GM21529 (cell line): ENCODE data around the gene FANCL.
"Not testable (repeated sequence)": the region's sequence is repeated elsewhere in the genome, so short reads cannot be mapped to it uniquely, and the experiment has no call there.

ENCODE experiments used
- ATAC-seq: cut with Tn5 transposase; IDR thresholded peaks from one replicate; pipeline ENCODE4 v1.9.1; 2021; ENCODE audit not compliant: unreplicated experiment

The FANCL gene

DNA sequence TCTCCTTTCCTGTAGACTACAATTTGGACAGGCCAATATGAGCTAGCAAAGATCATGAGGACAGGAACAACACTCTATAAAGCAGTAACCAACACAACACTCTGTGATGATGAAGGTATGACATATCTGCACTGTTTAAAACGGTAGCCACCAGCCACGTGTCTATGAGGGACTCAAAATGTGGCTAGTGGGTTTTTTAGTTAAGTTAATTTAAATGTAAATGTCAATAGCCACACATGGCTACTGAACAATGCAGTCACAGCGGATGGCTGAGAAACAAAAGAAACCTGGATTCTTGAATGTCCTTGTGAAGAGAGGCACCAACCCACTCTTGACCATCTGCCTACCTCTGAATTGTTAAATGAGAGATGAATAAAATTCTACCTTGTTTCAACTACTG is 33.9 kb downstream of the FANCL start:
- ATAC-seq: no peak

DNA sequence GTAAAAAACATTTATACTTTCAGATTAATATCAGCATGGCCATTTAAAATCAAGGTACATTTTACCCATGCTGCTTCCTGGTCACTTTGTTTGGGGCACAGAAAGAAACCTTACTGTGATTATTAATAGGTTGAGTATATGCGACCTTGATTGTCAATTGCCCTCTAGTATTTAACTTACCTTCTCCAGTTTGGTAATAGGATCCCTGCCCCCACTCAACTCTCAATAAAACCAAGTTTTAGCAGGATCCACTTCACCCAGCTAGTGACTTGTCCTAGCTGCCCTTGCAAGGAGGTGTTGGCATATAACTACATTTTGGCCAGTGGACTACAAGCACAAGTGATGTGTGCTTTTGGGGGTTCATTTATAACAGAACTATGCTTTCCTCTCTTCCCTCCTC is 34.3 kb downstream of the FANCL start:
- ATAC-seq: no peak

DNA sequence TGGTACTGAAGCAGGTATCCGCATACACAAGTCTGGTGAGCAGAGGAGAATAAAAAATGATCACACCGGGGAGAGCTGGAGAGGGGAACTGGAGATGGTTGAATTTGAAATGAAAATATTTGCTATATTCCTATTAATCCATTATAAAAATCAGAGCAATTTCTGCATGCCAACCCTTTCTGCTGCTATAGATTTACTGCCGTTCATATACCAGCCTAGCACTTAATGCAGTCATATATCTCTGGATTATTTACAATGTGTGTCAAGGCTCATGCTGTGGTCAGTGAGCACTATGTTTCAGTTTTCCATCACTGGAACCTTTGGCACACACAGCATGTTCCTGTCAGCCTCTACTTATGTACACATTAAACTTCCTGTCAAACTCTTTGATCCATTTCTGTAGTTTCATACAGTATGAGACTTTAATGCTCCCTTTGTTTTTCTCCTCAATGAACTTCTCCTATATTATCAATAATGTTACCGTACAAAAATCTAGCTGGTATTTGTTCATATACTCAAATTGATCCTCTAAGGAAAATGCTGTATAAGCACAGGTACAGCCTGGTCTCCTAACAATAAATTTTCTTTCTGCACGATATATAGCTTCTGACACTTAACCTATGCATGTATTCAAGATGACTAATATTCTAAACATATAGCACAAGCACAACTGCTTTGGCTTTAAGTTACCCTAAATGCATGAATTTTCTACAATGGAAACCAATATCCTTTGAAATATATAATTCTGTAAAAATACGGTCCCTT is 36.7 kb downstream of the FANCL start:
- no peak for ATAC-seq

DNA sequence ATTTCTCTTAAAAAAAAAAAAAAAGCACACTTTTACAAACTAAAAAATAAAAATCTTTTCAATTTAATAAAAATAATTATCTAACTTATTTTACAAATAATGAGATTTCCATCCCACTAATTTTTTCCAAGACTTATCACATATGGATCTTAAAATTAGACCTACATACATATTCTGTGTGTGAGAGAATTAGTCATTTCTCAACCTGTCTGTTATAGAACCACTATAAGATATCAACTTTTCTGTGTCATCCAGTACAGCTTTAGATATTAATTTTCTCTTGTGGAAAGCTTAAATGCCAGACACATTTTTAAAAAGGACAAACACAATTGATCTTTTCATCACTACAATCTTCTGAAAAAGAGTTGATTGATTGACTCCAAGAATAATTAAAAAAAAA is 38.1 kb downstream of the FANCL start:
- no peak for ATAC-seq

DNA sequence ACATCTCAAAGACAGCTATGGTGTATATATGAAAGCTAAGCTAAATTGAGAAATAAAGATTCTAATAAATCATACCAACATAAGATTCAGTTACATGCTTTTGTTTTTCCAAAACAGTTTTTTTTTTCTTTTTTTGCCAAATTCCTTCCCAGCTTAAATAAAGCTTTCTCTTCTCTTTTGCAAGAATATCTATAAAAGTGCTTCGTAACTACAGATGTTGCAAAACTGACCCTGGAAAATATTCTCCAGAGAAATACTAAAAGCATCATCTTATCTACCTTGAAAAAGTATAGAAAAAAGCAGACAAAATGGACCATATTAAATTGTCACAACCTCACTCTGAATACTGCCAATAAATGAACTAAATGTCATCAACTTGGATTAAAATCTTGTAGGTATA is 38.7 kb downstream of the FANCL start:
- no peak for ATAC-seq

DNA sequence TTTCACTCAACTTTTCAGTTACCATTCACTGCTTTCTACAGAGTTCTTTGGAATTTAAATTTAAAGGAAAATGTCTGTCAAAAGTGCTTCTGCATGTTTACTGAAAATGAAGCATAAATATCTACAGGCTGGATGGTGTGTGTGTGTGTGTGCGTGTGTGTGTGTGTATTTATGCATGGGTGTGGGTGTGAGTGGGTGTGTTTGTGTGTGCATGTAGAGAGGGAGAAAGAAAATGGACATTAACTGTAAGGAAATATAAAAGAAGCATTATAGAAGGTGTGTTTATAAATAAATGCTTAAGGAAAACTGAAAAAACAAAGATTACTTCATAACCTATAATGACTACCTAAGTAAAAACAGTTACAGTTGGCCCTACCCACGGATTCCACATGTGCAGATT is 43.2 kb downstream of the FANCL start:
- no peak for ATAC-seq

DNA sequence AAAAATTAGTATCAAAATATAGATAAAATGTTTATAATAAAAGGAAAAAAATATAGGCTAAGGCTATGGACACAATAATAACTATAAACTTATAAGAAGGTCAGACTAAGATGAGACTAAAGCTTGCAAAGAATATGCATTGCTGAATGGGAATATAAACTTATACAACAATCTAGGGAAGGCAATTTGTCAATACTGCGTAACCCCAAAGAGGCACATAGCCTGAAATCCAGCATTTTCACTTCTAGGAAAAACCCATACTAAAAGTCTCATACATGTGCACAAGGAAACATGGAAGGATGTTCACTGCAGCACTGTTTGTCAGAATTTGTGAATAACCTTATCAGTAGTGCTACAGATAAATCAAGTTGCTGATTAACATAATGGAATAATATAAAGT is 45.5 kb downstream of the FANCL start:
- ATAC-seq: no peak

DNA sequence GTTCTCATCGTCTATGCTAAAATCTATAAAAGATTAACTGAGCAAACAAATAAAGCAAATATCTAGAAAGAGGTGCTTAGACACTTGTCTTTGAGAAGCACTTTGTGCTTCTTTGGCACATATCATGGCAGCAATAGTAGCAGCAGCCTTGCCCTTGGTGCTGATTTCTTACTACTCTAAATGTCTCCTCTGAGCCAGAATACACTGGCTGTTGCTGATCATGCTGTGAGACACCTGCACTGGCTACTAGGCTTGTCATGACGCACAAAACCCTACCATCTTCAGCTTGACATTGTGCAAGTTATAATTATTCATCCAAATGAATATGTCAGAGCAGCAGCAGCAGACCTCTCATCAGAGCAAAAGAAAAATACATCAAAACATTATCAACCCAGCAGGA is 46.7 kb downstream of the FANCL start:
- ATAC-seq: no peak

DNA sequence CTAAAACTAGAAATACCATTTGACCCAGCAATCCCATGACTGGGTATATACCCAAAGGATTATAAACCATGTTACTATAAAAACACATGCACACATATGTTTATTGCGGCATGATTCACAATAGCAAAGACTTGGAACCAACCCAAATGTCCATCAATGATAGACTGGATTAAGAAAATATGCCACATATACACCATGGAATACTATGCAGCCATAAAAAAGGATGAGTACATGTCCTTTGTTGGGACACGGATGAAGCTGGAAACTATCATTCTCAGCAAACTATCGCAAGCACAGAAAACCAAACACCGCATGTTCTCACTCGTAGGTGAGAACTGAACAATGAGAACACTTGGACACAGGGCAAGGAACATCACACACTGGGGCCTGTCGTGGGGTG is 54.1 kb downstream of the FANCL start:
- not testable (repeated sequence) for ATAC-seq

DNA sequence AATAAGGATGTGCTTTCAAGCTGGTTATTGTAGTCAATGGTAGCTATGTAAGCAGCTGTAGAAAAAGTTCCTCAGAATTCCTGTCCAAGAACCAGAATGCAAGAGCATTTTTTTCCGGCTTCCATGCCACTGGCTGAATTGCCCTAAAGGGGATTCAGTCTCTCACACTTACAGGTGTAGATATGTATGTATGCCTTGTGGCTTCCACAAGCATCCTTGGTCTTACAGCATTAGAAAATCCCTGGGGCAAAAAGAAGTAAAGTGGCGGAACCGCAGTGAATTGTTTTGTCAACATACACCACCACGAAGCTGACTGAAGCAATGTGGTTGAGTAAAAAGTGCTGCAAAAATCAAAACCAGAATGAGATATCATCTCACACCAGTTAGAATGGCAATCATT is 54.6 kb downstream of the FANCL start:
- ATAC-seq: no peak

DNA sequence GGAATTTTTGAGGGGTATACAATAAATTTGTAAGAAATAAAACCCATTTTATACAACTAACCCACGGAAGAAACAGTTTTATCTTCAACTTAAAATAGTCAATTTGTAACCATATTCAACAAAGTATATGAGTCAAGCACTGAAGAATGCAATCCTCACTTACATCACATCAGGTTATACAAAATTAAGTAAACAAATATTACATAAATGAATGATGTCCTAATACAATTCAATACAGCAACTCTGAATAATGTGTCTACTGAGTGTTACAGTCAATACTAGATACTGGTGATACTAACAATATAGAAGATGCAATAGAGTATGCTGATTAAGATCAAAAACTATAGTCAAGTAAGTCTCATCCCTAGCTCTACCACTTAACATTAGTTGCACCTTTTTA is 58.6 kb downstream of the FANCL start:
- ATAC-seq: no peak

DNA sequence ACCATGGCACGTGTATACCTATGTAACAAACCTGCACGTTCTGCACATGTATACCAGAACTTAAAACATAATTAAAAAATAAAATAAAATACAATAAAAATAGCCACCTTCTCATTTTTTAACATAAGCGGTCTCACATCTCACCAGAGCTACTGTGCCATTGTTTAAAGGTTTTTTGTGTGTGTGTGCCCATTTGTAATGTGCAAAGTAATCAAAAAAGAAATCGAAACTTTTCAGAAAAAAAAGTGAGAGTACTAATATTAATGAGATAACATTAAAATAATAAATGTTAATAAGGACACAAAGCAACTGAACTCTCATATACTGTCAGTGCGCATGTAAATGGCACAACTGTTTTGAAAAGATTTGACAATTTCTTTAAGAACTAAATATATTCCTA is 60.5 kb downstream of the FANCL start:
- no peak for ATAC-seq

DNA sequence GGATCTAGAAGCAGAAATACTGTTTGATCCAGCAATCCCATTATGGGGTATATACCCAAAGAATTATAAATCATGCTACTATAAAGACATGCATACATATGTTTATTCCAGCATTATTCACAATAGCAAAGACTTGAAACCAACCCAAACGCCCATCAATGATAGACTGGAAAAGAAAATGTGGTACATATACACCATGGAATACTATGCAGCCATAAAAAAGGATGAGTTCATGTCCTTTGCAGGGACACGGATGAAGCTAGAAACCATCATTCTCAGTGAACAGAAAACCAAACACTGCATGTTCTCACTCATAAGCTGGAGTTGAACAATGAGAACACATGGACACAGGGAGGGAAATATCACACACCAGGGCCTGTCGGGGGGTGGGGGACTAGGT is 61.0 kb downstream of the FANCL start:
- ATAC-seq: not testable (repeated sequence)

DNA sequence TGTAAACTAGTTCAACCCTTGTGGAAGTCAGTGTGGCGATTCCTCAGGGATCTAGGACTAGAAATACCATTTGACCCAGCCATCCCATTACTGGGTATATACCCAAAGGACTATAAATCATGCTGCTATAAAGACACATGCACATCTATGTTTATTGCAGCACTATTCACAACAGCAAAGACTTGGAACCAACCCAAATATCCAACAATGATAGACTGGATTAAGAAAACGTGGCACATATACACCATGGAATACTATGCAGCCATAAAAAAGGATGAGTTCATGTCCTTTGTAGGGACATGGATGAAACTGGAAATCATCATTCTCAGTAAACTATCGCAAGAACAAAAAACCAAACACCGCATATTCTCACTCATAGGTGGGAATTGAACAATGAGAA is 63.9 kb downstream of the FANCL start:
- ATAC-seq: not testable (repeated sequence)

DNA sequence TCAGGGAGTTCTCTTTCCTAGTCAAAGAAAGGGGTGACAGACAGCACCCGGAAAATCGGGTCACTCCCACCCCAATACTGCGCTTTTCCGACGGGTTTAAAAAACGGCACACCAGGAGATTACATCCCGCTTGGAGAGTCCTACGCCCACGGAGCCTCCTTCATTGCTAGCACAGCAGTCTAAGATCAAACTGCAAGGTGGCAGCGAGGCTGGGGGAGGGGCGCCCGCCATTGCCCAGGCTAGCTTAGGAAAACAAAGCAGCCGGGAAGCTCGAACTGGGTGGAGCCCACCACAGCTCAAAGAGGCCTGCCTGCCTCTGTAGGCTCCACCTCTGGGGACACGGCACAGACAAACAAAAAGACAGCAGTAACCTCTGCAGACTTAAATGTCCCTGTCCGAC is 69.3 kb downstream of the FANCL start:
- not testable (repeated sequence) for ATAC-seq

DNA sequence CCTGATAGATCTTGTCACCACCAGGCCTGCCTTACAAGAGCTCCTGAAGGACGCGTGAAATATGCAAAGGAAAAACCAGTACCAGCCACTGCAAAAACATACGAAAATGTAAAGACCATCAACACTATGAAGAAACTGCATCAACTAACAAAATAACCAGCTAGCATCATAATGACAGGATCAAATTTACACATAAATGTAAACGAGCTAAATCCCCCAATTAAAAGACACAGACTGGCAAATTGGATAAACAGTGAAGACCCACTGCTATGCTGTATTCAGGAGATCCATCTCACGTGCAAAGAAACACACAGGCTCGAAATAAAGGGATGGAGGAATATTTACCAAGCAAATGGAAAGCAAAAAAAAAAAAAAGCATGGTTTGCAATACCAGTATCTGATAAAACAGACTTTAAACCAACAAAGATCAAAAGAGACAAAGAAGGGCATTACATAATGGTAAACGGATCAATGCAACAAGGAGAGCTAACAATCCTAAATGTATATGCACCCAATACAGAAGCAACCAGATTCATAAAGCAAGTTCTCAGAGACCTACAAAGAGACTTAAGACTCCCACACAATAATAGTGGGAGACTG is 70.7 kb downstream of the FANCL start:
- ATAC-seq: not testable (repeated sequence)

DNA sequence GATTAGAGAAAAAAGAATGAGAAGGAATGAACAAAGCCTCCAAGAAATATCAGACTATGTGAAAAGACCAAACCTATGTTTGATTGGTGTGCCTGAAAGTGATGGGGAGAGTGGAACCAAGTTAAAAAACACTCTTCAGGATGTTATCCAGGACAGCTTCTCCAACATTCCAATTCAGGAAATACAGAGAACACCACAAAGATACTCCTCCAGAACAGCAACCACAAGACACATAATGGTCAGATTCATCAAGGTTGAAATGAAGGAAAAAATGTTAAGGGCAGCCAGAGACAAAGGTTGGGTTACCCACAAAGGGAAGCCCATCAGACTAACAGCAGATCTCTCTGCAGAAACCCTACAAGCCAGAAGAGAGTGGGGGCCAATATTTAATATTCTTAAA is 71.3 kb downstream of the FANCL start:
- ATAC-seq: not testable (repeated sequence)

DNA sequence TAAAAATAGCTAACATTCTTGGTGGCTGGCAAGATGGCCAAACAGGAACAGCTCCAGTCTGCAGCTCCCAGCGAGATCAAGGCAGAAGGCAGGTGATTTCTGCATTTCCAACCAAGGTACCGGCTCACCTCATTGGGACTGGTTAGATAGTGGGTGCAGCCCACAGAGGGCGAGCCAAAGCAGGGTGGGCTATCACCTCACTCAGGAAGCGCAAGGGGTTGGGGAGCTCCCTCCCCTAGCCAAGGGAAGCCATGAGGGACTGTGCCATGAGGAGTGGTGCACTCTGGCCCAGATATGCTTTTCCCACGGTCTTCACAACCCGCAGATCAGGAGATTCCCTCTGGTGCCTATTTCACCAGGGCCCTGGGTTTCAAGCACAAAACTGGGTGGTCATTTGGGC is 73.0 kb downstream of the FANCL start:
- ATAC-seq: not testable (repeated sequence)

DNA sequence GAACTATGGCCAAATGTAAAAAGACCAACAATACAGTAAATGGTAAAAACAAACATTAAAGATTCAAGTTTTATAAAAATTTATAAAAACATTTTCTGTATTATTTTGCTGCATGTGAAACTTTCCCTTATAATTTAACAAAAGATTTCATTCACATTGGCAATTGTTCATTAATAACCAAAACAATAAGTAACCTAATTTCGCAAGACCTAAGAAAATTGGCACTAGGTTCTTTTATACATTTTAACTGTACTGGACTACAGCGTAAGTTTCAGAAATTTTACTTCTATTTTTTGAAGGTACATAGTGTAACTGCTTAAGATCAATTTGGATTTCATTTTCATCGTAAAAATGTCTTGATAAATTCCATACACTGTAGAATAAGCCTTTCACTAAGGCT is 77.2 kb downstream of the FANCL start:
- no peak for ATAC-seq

DNA sequence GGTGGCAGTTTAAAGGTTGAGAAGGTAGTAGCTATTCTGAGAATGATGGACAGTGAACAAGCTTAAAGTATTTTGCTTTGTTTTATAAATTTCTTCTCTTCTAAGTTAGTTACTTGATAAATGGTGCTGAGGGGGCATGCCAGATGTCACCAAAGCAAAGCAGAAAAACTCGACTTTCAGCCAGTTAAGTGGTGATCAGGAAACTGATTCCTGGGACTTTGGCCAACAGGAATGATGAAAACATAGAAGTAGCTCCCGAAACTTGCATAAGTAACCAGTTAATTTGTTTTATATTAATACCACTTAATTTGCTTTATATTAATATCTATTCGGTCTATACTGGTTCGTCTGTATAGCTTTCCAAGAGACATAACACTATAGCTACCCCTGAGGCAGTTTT is 82.6 kb downstream of the FANCL start:
- ATAC-seq: no peak

DNA sequence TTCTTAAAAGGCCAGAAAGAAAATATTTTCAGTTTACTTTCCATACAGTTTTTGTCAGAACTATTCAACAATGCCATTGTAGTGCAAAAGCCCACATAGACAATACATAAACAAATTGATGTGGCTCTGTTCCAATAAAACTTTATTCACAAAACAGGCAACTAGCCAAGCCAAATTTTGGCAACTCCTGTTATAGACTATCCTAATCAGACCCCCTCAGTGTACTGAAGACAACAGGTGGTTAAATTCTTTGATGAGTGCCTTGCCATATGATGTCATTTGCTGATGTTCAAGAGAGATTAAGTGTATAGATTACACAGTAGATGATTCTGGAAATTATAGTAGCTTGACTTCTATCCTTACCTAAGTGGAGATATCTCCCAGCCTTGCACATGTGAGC is 83.4 kb downstream of the FANCL start:
- no peak for ATAC-seq

DNA sequence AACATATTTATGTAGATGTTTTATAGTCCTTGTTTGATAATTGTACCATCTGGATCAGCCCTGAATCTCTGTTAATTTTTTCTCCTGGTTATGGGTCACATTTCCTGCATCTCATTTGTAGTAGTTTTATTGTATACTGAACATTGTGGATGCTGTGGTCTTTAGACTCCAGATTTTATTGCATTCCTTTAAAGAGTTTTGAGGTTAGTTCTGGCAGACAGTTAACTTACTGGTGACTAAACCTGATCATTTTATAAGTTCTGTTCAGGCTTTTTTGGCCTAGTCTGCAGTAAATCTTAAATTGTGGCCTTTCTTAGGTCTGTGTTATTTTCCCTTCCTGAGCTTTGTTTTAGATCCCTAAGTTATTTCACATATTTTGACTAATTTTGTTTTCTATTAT is 84.3 kb downstream of the FANCL start:
- no peak for ATAC-seq
